ENCODE measurements around the gene NPTN. TPM values are rescaled to one million over a fixed set of nuclear protein-coding genes. Genes with fewer than 3 reads are reported as not detected.

The NPTN gene
- polyA plus RNA-seq, 1 of the 3 experiments (the other 2 are of a cell fraction) = 177 TPM

- no peak for DNase-seq
- CTCF ChIA-PET = no interaction called here
These were observed 48.3 kb downstream of the NPTN start for GRCh38 chr15:73584699-73585420.

DNA sequence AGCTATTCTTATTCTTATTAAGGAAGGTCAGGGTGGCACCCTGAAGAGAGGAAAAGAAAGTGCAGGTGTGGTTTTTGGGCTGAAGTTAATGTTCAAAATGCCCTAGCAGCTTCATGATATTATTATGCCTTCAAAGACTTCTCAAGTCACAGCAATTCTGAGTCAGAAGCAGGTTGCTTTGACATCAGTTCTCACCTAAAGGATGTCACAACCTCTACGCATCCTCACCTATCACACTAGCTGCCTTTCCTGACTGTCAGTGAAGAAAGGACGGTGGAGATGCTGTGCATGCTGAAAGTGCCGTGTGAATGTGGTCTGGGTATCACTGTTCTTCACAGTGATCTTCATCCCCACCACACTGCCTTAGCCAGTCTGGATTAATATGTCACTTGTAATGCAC is 49.6 kb downstream of the NPTN start:
- no peaks in the 10 kb centered on the region; a peak in 1 of 4 replicates for H3K4me1 ChIP-seq (ENCODE audit: control insufficient read depth in 1 of 2, insufficient read depth in 2 of 2, low read depth in 1 of 2, low read length in 1 of 2)
- H3K27ac ChIP-seq (ENCODE audit: low read depth in 2 of 2, low read length in 1 of 2) = no peak overlapping the region
- peaks cover 3% of the 10 kb centered on the region; the same call in 1 of the 2 replicates for H3K79me2 ChIP-seq (ENCODE audit: insufficient read depth)
- no peak overlapping the region for H3K4me3 ChIP-seq (ENCODE audit: low read depth in 2 of 2, low read length in 1 of 2)
- ChIA-PET POLR2A (interaction anchor here (0.6 kb wide), 1 partner anchor 1412 kb away, joined by 3 read pairs; the partner anchor contains the start of gene SCAMP5), CTCF (interaction anchor here (1.2 to 1.9 kb wide), 2 partner anchors 23 to 116 kb away, joined by 4 to 7 read pairs; no protein-coding TSS in a partner anchor)
- no peak overlapping the region for H2AFZ ChIP-seq (ENCODE audit: low read depth)
- no peak overlapping the region for H3K9ac ChIP-seq
- no peaks in the 10 kb centered on the region for H3K27me3 ChIP-seq (ENCODE audit: insufficient read depth)
- DNase-seq = no peak
- no peaks in the 10 kb centered on the region for H3K9me3 ChIP-seq
- H4K20me1 ChIP-seq (ENCODE audit: insufficient read depth) = peaks cover 2% of the 10 kb centered on the region
- H3K9me2 ChIP-seq = no peaks in the 10 kb centered on the region
- TF ChIP-seq CTCF (IDR thresholded peaks at IDR 0.05) (no peak), TCF12 (IDR thresholded peaks at IDR 0.05) (no peak), YY1 (IDR thresholded peaks at IDR 0.05; ENCODE audit: low read depth) (no peak), SIN3A (IDR thresholded peaks at IDR 0.05; ENCODE audit: borderline replicate concordance, low read depth, low read length) (no peak), EZH2phosphoT487 (IDR thresholded peaks at IDR 0.05; ENCODE audit: borderline replicate concordance, low read depth) (no peak), FOXM1 (IDR thresholded peaks at IDR 0.05; ENCODE audit: low read depth) (no peak), RCOR1 (IDR thresholded peaks at IDR 0.05; ENCODE audit: low read length) (no peak), NRF1 (IDR thresholded peaks at IDR 0.05; ENCODE audit: low read depth, low read length) (no peak), GABPA (IDR thresholded peaks at IDR 0.05; ENCODE audit: low read depth) (no peak), TAF1 (IDR thresholded peaks at IDR 0.05; ENCODE audit: borderline replicate concordance, low read depth, low read length) (no peak)
- TF ChIP-seq, protein P1, sequence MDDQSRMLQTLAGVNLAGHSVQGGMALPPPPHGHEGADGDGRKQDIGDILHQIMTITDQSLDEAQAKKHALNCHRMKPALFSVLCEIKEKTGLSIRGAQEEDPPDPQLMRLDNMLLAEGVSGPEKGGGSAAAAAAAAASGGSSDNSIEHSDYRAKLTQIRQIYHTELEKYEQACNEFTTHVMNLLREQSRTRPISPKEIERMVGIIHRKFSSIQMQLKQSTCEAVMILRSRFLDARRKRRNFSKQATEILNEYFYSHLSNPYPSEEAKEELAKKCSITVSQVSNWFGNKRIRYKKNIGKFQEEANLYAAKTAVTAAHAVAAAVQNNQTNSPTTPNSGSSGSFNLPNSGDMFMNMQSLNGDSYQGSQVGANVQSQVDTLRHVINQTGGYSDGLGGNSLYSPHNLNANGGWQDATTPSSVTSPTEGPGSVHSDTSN (IDR thresholded peaks at IDR 0.05) = no peak
- TF ChIP-seq, protein P2, sequence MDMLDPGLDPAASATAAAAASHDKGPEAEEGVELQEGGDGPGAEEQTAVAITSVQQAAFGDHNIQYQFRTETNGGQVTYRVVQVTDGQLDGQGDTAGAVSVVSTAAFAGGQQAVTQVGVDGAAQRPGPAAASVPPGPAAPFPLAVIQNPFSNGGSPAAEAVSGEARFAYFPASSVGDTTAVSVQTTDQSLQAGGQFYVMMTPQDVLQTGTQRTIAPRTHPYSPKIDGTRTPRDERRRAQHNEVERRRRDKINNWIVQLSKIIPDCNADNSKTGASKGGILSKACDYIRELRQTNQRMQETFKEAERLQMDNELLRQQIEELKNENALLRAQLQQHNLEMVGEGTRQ (IDR thresholded peaks at IDR 0.05; ENCODE audit: borderline replicate concordance, low read depth, low read length) = no peak
- TF ChIP-seq, protein P3, sequence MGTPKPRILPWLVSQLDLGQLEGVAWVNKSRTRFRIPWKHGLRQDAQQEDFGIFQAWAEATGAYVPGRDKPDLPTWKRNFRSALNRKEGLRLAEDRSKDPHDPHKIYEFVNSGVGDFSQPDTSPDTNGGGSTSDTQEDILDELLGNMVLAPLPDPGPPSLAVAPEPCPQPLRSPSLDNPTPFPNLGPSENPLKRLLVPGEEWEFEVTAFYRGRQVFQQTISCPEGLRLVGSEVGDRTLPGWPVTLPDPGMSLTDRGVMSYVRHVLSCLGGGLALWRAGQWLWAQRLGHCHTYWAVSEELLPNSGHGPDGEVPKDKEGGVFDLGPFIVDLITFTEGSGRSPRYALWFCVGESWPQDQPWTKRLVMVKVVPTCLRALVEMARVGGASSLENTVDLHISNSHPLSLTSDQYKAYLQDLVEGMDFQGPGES (IDR thresholded peaks at IDR 0.05; ENCODE audit: low read depth, low read length) = no peak
- H3K36me3 ChIP-seq (replicated peaks in 1 of 2; ENCODE audit: control insufficient read depth in 1 of 2, insufficient read depth in 2 of 2, low read length in 1 of 2) = peaks cover 23 to 58% of the 10 kb centered on the region in 2 experiments
- H3F3A ChIP-seq (replicated peaks; ENCODE audit: insufficient read depth) = no peaks in the 10 kb centered on the region
- no peak overlapping the region for H3K4me2 ChIP-seq
- WGBS (ENCODE audit: low lambda C conversion rate) = 94% methylated on average over 3 of the region's 3 CpGs

More at GRCh38 chr15:73584699-73585420, 48.3 kb downstream of the NPTN start:
- no peaks in the 10 kb centered on the region for H3K9me3 ChIP-seq
- POLR2A ChIA-PET = no interaction called here
- H3K9ac ChIP-seq = no peak overlapping the region
- peaks cover 27 to 63% of the 10 kb centered on the region in 2 experiments for H3K36me3 ChIP-seq (replicated peaks in 1 of 2; ENCODE audit: control insufficient read depth in 1 of 2, insufficient read depth in 2 of 2, low read length in 1 of 2)
- H4K20me1 ChIP-seq (ENCODE audit: insufficient read depth) = peaks cover 12% of the 10 kb centered on the region
- 66% methylated on average over 5 of the region's 5 CpGs for WGBS (ENCODE audit: low lambda C conversion rate)
- H3K27ac ChIP-seq (ENCODE audit: low read depth in 2 of 2, low read length in 1 of 2) = peak overlapping the region; percentile 7 to 34; a peak in 2 of 4 replicates
- H3K4me1 ChIP-seq (ENCODE audit: control insufficient read depth in 1 of 2, insufficient read depth in 2 of 2, low read depth in 1 of 2, low read length in 1 of 2) = no peaks in the 10 kb centered on the region; a peak in 1 of 4 replicates
- H2AFZ ChIP-seq (ENCODE audit: low read depth) = no peak overlapping the region
- H3K9me2 ChIP-seq = no peaks in the 10 kb centered on the region
- no peak overlapping the region for H3K4me2 ChIP-seq
- no peaks in the 10 kb centered on the region for H3K27me3 ChIP-seq (ENCODE audit: insufficient read depth)
- no peak for TF ChIP-seq POLR2AphosphoS5 (IDR thresholded peaks at IDR 0.05; ENCODE audit: low read depth, low read length)
- TF ChIP-seq, protein P1 (IDR thresholded peaks at IDR 0.05) = 0 out of 2 replicates have a peak, but pooled peaks have one; percentile 5
- TF ChIP-seq NFIC (IDR thresholded peaks at IDR 0.05; ENCODE audit: borderline replicate concordance) = no peak
- TF ChIP-seq CHD2 (IDR thresholded peaks at IDR 0.05; ENCODE audit: low read length, partially characterized antibody) = no peak
- H3K4me3 ChIP-seq (ENCODE audit: low read depth in 2 of 2, low read length in 1 of 2) = no peak overlapping the region
- peaks cover 16% of the 10 kb centered on the region for H3K79me2 ChIP-seq (ENCODE audit: insufficient read depth)
- H3F3A ChIP-seq (replicated peaks; ENCODE audit: insufficient read depth) = no peaks in the 10 kb centered on the region
